Activated T-helper 1 cell treated with anti-CD3 and anti-CD28 coated beads, Interleukin-12 subunit alpha, Interleukin-12 subunit beta, Interleukin-2, Interleukin-4 antibody, amounts not matched to agents 30 ng/mL and 10 ng/mL and 1 ng/mL, durations not matched to agents 14 hours and 24 hours and 36 hours (primary cell): Measurements from ENCODE around the gene RAB3D. TPM values are rescaled to one million over a fixed set of nuclear protein-coding genes. Genes with fewer than 3 reads are reported as not detected.
"Not testable (repeated sequence)": the region's sequence is repeated elsewhere in the genome, so short reads cannot be mapped to it uniquely, and the experiment has no call there.

ENCODE experiments used
- DNase-seq: peaks from one replicate; pipeline ENCODE4 v3.0.0; 2021; ENCODE audit warnings: low spot score
- H3K27ac Mint-ChIP-seq: one replicate; pipeline ENCODE4 v1.8.0; 2021; ENCODE audit warnings: mild to moderate bottlenecking, mixed read lengths
- H3K27me3 Mint-ChIP-seq: one replicate; pipeline ENCODE4 v1.8.0; 2022; ENCODE audit warnings: mild to moderate bottlenecking, moderate library complexity, mixed read lengths; ENCODE audit not compliant: insufficient read depth
- H3K36me3 Mint-ChIP-seq: one replicate; pipeline ENCODE4 v1.8.0; 2021; ENCODE audit warnings: low read depth, mixed read lengths
- H3K4me1 Mint-ChIP-seq: one replicate; pipeline ENCODE4 v1.8.0; 2021; ENCODE audit warnings: low read depth, mixed read lengths
- H3K4me3 Mint-ChIP-seq: one replicate; pipeline ENCODE4 v1.8.0; 2021; ENCODE audit warnings: mild to moderate bottlenecking, moderate library complexity, mixed read lengths
- H3K9me3 Mint-ChIP-seq: one replicate; pipeline ENCODE4 v1.8.0; 2021; ENCODE audit warnings: mixed read lengths
- intact Hi-C: fragments of 100-400 bp; cut with micrococcal nuclease; formaldehyde crosslinking; loops from one replicate; pipeline ENCODE4 v1.15.1; 2024
- total RNA-seq: library from RNA; stranded (reverse); gene quantifications from 2 replicates; pipeline ENCODE4 v1.2.3, GENCODE V29; 2022

The RAB3D gene
- total RNA-seq, 1 donor from 2014 or later, result 6.9 TPM

- no peak for DNase-seq
- peak overlapping the region; percentile 89 for H3K4me3 Mint-ChIP-seq
- H3K27me3 Mint-ChIP-seq, result no peaks in the 10 kb centered on the region
- H3K9me3 Mint-ChIP-seq, result peaks cover 10% of the 10 kb centered on the region
- intact Hi-C loops, result loop anchor here (5.0 kb wide), 1 partner anchor 53 kb away; no protein-coding TSS in a partner anchor
- H3K4me1 Mint-ChIP-seq, result peaks cover 28% of the 10 kb centered on the region
- H3K36me3 Mint-ChIP-seq, result peaks cover 5% of the 10 kb centered on the region
- peak overlapping the region; percentile 93 for H3K27ac Mint-ChIP-seq
These were observed 5.8 kb upstream of the RAB3D start for GRCh38 chr19:11345122-11345803.

DNA sequence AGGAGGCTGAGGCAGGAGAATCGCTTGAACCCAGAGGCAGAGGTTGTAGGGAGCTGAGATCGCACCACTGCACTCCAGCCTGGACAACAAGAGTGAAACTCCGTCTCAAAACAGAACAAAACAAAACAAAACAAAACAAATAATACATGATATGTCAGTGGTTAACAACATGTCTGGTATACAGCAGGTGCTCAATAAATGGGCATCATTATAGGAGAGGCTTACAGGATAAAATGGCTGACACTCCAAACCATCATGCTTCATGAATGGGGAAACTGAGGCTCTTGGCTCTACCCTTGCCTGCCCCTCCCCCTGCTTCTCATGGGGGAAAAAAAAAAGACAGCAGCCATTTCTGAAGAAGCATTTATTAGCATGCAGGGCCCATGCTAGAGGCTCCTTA, 3.0 kb upstream of the RAB3D start:
- intact Hi-C loops, result no loop called here

DNA sequence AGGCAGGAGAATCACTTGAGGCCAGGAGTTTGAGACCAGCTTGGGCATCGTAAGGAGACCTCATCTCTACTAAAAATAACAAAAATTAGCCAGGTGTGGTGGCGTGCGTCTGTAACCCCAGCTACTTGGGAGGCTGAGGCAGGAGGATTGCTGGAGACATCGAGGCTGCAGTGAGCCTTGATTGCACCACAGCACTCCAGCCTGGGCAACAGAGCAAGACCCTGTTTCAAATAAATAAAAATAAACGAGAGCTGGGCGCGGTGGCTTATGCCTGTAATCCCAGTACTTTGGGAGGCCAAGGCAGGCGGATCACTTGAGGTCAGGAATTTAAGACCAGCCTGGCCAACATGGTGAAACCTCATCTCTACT, 626 bp upstream of the RAB3D start:
- H3K9me3 Mint-ChIP-seq, DNase-seq, H3K27ac Mint-ChIP-seq, H3K27me3 Mint-ChIP-seq, intact Hi-C loops: not testable (repeated sequence)
- peak overlapping the region; percentile 78 for H3K4me3 Mint-ChIP-seq
- peaks cover 11% of the 10 kb centered on the region for H3K36me3 Mint-ChIP-seq
- H3K4me1 Mint-ChIP-seq, result peaks cover 24% of the 10 kb centered on the region

More for the DNA sequence above, 3.0 kb upstream of the RAB3D start:
- no peak for DNase-seq
- no peak overlapping the region for H3K27ac Mint-ChIP-seq
- H3K36me3 Mint-ChIP-seq, result no peaks in the 10 kb centered on the region
- H3K4me3 Mint-ChIP-seq, result no peak overlapping the region
- peaks cover 38% of the 10 kb centered on the region for H3K4me1 Mint-ChIP-seq
- H3K27me3 Mint-ChIP-seq, result no peaks in the 10 kb centered on the region
- no peaks in the 10 kb centered on the region for H3K9me3 Mint-ChIP-seq

GRCh38 chr19:11338569-11339253, 746 bp downstream of the RAB3D start:
- H3K9me3 Mint-ChIP-seq, result no peaks in the 10 kb centered on the region
- H3K4me3 Mint-ChIP-seq, result peak overlapping the region; percentile 78
- no peak overlapping the region for H3K27ac Mint-ChIP-seq
- intact Hi-C loops, result loop anchor here (1.0 kb wide), 1 partner anchor 17 kb away; the partner anchor contains the start of gene PLPPR2
- H3K36me3 Mint-ChIP-seq, result peaks cover 12% of the 10 kb centered on the region
- H3K27me3 Mint-ChIP-seq, result no peaks in the 10 kb centered on the region
- no peak for DNase-seq
- H3K4me1 Mint-ChIP-seq, result peaks cover 17% of the 10 kb centered on the region

DNA sequence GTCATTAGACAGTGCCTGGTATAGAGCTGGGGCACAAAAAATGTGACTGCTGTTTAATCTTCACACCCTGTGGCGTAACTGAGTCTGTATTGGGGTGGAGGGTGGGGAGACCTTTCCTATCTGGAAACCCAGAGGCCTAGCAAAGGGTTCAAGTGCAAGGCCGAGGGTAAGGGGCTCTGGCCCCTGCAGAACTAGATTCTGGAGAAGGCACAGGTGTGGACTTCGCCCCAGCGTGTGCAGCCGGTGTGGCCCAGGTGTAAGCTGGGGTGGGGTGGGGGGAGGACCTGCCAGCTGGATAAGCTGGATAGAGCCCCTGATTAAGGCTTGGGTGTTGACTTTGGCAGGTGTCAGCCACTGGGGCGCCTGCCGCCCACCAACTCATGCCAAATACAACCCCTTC, 1.3 kb downstream of the RAB3D start:
- H3K27ac Mint-ChIP-seq, result no peak overlapping the region
- intact Hi-C loops, result no loop called here
- H3K4me3 Mint-ChIP-seq, result no peak overlapping the region
- H3K9me3 Mint-ChIP-seq, result no peaks in the 10 kb centered on the region
- H3K4me1 Mint-ChIP-seq, result peaks cover 17% of the 10 kb centered on the region
- no peak for DNase-seq
- H3K27me3 Mint-ChIP-seq, result no peaks in the 10 kb centered on the region
- peaks cover 12% of the 10 kb centered on the region for H3K36me3 Mint-ChIP-seq

DNA sequence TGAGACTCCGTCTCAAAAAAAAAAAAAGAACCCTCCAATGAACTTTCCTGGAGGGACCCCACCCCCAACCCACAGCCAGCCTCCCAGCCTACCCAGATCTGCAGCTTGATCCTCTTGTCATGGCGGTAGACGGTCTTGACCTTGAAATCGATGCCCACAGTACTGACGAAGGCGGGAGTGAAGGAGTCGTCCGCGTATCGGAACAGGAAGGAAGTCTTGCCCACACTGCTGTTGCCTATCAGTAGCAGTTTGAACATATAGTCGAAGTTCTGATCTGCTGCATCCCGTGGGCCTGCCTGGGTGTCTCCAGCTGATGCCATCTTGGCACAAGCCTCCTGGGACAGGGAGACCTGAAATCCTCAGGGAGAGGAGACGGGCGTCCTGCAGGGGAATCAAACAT, 2.4 kb downstream of the RAB3D start:
- Mint-ChIP-seq H3K4me3 (no peak overlapping the region), H3K27ac (no peak overlapping the region), H3K9me3 (no peaks in the 10 kb centered on the region), H3K27me3 (no peaks in the 10 kb centered on the region), H3K36me3 (peaks cover 15% of the 10 kb centered on the region), H3K4me1 (peaks cover 17% of the 10 kb centered on the region)
- intact Hi-C loops, result no loop called here
- DNase-seq, result no peak

- H3K27me3 Mint-ChIP-seq, result no peaks in the 10 kb centered on the region
- peaks cover 15% of the 10 kb centered on the region for H3K36me3 Mint-ChIP-seq
- H3K27ac Mint-ChIP-seq, result no peak overlapping the region
- no peaks in the 10 kb centered on the region for H3K9me3 Mint-ChIP-seq
- intact Hi-C loops, result no loop called here
- no peak overlapping the region for H3K4me3 Mint-ChIP-seq
- H3K4me1 Mint-ChIP-seq, result peaks cover 17% of the 10 kb centered on the region
- no peak for DNase-seq
These were observed 3.9 kb downstream of the RAB3D start for GRCh38 chr19:11335449-11336146.

DNA sequence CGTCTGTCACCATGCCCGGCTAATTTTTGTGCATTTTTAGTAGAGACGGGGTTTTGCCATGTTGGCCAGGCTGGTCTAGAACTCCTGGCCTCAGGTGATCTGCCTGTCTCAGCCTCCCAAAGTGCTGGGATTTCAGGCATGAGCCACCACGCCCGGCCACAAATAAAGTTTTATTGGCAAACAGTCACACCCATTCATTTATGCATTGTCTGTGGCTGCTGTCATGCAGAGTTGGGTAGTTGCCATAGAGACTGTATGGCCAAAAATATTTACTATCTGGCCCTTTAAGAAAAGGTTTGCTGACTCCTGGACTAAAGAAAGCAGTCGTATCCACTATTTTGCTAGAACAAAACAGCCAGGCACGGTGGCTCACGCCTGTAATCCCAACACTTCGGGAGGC, 5.6 kb downstream of the RAB3D start:
- H3K9me3 Mint-ChIP-seq, H3K27ac Mint-ChIP-seq, intact Hi-C loops, DNase-seq, H3K27me3 Mint-ChIP-seq, H3K4me3 Mint-ChIP-seq: not testable (repeated sequence)
- H3K4me1 Mint-ChIP-seq, result peaks cover 11% of the 10 kb centered on the region
- peaks cover 20% of the 10 kb centered on the region for H3K36me3 Mint-ChIP-seq

GRCh38 chr19:11332822-11333221, 6.6 kb downstream of the RAB3D start:
- no peaks in the 10 kb centered on the region for H3K27me3 Mint-ChIP-seq
- no peaks in the 10 kb centered on the region for H3K9me3 Mint-ChIP-seq
- intact Hi-C loops, result no loop called here
- H3K36me3 Mint-ChIP-seq, result peaks cover 20% of the 10 kb centered on the region
- H3K4me1 Mint-ChIP-seq, result peaks cover 6% of the 10 kb centered on the region
- H3K27ac Mint-ChIP-seq, result no peak overlapping the region
- no peak overlapping the region for H3K4me3 Mint-ChIP-seq
- no peak for DNase-seq

DNA sequence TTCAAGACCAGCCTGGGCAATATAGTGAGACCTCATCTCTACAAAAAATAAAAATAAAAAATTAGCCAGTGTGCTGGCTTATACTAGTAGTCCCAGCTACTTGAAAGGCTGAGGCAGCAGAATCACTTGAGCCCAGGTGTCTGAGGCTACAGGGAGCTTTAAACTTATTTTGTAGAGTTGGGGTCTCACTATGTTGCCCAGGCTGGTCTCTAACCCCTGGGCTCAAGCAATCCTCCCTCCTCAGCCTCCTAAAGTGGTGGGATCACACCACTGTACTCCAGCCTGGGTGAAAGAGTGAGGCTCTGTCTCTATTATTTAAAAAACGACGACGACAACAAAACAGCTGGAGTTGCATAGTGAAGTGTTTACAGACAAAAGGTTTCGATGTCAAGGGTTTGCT, 8.0 kb downstream of the RAB3D start:
- H3K36me3 Mint-ChIP-seq, result peaks cover 17% of the 10 kb centered on the region
- H3K9me3 Mint-ChIP-seq, result no peaks in the 10 kb centered on the region
- H3K4me3 Mint-ChIP-seq, result no peak overlapping the region
- H3K27ac Mint-ChIP-seq, result no peak overlapping the region
- intact Hi-C loops, result no loop called here
- DNase-seq, result no peak
- no peaks in the 10 kb centered on the region for H3K27me3 Mint-ChIP-seq
- no peaks in the 10 kb centered on the region for H3K4me1 Mint-ChIP-seq

GRCh38 chr19:11330127-11330526, 9.3 kb downstream of the RAB3D start:
- Mint-ChIP-seq H3K9me3 (no peaks in the 10 kb centered on the region), H3K4me3 (no peak overlapping the region), H3K27me3 (no peaks in the 10 kb centered on the region), H3K4me1 (no peaks in the 10 kb centered on the region), H3K36me3 (peaks cover 9% of the 10 kb centered on the region), H3K27ac (no peak overlapping the region)
- intact Hi-C loops, result no loop called here
- DNase-seq, result no peak

- DNase-seq, result no peak
- H3K27ac Mint-ChIP-seq, result no peak overlapping the region
- H3K4me3 Mint-ChIP-seq, result no peak overlapping the region
- H3K36me3 Mint-ChIP-seq, result peaks cover 10% of the 10 kb centered on the region
- no peaks in the 10 kb centered on the region for H3K27me3 Mint-ChIP-seq
- H3K9me3 Mint-ChIP-seq, result no peaks in the 10 kb centered on the region
- H3K4me1 Mint-ChIP-seq, result peaks cover 16% of the 10 kb centered on the region
- intact Hi-C loops, result no loop called here
These were observed 13.9 kb downstream of the RAB3D start for GRCh38 chr19:11325544-11325943.
